Omental fat pad (tissue), 4 donors: Measurements from ENCODE around the gene IMPDH1. TPM values are rescaled to one million over a fixed set of nuclear protein-coding genes. Genes with fewer than 3 reads are reported as not detected.

ENCODE experiments used
- ATAC-seq: fragments of 150-250 bp; one replicate; pipeline ENCODE4 v1.9.1; 2016; ENCODE audit warnings: mild to moderate bottlenecking, moderate library complexity; ENCODE audit not compliant: low FRiP score
- DNase-seq: peaks from one replicate; pipeline ENCODE4 v3.0.0-alpha.2; 2019; ENCODE audit warnings: low spot score
- CTCF ChIP-seq, 3 donors: fragments of 450-650 bp; IDR thresholded peaks; one replicate each; pipeline ENCODE4 v1.5.1; 2016 to 2017; ENCODE audit warnings: antibody characterized with exemption in 3 of 3, mild to moderate bottlenecking in 3 of 3, moderate library complexity in 2 of 3
- total RNA-seq, 4 donors: library from RNA; depleted of rRNA; stranded (reverse); fragments of >200 nt; gene quantifications; one replicate each; pipeline ENCODE4 v1.1.0, GENCODE V29; 2016

Gene IMPDH1
- total RNA-seq, 4 donors from 2014 or later, result 72.8 to 198 (median 109) TPM

DNA sequence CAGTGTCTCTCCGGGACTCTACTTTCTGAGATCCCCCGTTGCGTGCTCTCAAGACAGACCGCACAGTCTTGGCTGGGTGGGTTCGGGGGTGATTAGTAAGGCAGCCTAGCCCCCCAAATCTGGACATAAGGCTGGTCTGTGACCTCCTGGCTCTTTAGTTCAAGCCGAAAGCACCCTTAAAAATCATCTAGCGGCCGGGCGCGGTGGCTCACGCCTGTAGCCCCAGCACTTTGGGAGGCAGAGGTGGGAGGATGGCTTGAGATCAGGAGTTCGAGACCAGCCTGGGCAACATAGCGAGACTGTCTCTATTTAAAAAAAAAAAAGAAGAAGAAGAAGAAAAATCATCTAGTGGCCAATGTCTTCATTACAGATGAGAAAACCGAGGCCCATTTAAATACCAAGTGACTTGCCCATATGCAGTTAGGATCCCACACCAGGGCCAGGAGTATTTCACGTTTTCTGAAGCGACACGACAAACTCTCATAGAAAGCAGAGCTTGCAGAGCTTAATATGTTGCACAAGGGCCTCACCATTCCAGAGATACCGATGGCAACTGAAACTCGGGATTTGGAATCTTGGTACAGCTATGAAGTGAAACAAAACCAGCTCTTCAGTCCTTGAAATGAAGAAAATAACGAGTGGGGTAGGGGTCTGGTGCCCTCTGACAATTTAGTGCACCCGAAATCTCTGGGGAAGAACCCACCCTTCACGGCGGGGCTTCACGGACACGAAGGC, 45.2 kb upstream of the IMPDH1 start:
- DNase-seq (no peak), ATAC-seq (no peak)
- no peak for TF ChIP-seq CTCF (IDR thresholded peaks at IDR 0.05)

- DNase-seq, result peak; percentile 75
- no peak for TF ChIP-seq CTCF (IDR thresholded peaks at IDR 0.05)
- peak; percentile 85 for ATAC-seq
These were observed 44.3 kb upstream of the IMPDH1 start for GRCh38 chr7:128453836-128454804.

GRCh38 chr7:128452552-128452951, 42.8 kb upstream of the IMPDH1 start:
- DNase-seq (no peak), ATAC-seq (no peak)
- no peak for TF ChIP-seq CTCF (IDR thresholded peaks at IDR 0.05)

DNA sequence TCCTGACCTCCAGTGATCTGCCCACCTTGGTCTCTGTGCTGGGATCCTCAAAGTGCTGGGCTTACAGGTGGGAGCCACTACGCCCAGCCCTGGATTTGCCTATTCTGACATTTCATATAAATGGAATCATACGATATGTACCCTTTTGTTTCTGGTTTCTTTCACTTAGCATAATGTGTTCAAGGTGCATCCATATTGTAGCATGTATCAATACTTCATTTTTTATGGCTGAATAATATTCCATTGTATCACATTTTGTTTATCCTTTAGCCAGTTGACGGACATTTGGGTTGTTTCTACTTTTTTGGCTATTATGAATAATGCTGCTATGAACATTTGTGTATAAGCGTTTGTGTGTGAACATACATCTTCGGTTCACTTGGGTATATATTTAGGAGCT, 41.1 kb upstream of the IMPDH1 start:
- DNase-seq (no peak), ATAC-seq (no peak)
- no peak for TF ChIP-seq CTCF (IDR thresholded peaks at IDR 0.05)

GRCh38 chr7:128450409-128450808, 40.6 kb upstream of the IMPDH1 start:
- ATAC-seq (no peak), DNase-seq (no peak)
- TF ChIP-seq CTCF (IDR thresholded peaks at IDR 0.05), result no peak

GRCh38 chr7:128448751-128449302, 39.0 kb upstream of the IMPDH1 start:
- no peak for TF ChIP-seq CTCF (IDR thresholded peaks at IDR 0.05)
- ATAC-seq (no peak), DNase-seq (no peak)
